Ectodermal cell (in vitro differentiated cells): ENCODE results near the gene RSL1D1.
"Not testable (repeated sequence)": the region's sequence is repeated elsewhere in the genome, so short reads cannot be mapped to it uniquely, and the experiment has no call there.

Source experiments
- H3K27ac ChIP-seq: 2 replicates; pipeline ENCODE4 v1.7.0; 2013; ENCODE audit warnings: mild to moderate bottlenecking, low read depth, low read length; ENCODE audit not compliant: insufficient read depth, poor library complexity, severe bottlenecking
- H3K27me3 ChIP-seq: 2 replicates; pipeline ENCODE4 v1.7.0; 2013; ENCODE audit warnings: mild to moderate bottlenecking, low read length; ENCODE audit not compliant: insufficient read depth, control insufficient read depth, poor library complexity, severe bottlenecking
- H3K36me3 ChIP-seq: one replicate; pipeline ENCODE4 v1.7.0; 2013; ENCODE audit warnings: low read length; ENCODE audit not compliant: control insufficient read depth, insufficient read depth
- H3K4me1 ChIP-seq: one replicate; pipeline ENCODE4 v1.7.0; 2013; ENCODE audit warnings: low read length; ENCODE audit not compliant: control insufficient read depth, insufficient read depth
- H3K4me3 ChIP-seq: 2 replicates; pipeline ENCODE4 v1.7.0; 2013; ENCODE audit warnings: low read depth, low read length, control low read depth; ENCODE audit not compliant: insufficient read depth
- H3K9me3 ChIP-seq: 2 replicates; pipeline ENCODE4 v1.7.0; 2013; ENCODE audit warnings: mild to moderate bottlenecking, low read length, moderate library complexity; ENCODE audit not compliant: control insufficient read depth
- WGBS, 2 experiments: methylation state at CpG; one replicate each; pipeline ENCODE4 v1.1.7; 2013; ENCODE audit warnings: missing lambda C conversion rate in 2 of 2; 5-methylcytosine and 5-hydroxymethylcytosine counted together

The RSL1D1 gene

DNA sequence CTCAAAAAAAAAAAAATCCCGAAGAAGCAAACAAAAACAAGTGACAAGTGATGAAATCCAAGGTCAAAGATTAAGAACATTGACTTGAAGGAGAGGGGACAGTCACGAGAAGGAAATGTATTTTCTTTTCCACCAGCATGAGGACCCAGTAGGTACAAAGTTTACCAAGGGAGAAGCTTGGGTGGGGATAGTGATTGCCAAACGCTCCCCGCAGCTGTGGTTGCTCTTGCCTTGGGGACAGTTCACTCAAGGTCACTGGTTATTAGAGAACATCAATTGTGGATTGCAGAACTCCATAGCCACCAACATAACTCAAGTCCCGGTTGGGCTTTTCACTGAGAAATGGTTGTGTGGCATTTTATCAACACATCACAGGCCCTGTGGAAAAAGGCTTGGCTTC lies 27.0 kb downstream of the RSL1D1 start:
- H3K4me1 ChIP-seq = no peaks in the 10 kb centered on the region
- 87 to 93% methylated on average over 5 of the region's 5 CpGs for WGBS, 2 experiments
- no peaks in the 10 kb centered on the region for H3K9me3 ChIP-seq
- no peak overlapping the region for H3K4me3 ChIP-seq
- H3K27me3 ChIP-seq = no peaks in the 10 kb centered on the region
- H3K27ac ChIP-seq = no peak overlapping the region
- H3K36me3 ChIP-seq = no peaks in the 10 kb centered on the region

DNA sequence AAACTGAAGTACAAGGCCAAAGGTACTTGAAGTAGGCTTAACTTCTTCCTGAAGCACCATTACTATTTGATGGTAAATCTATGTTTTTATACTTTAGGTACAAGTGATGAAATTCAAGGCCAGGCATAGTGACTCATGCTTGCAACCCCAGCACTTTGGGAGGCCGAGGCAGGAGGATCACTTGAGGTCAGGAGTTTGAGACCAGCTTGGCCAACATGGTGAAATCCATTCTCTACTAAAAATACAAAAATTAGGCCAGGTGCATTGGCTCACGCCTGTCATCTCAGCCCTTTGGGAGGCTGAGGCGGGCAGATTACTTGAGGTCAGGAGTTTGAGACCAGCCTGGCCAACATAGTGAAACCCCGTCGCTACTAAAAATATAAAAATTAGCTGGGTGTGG lies 27.7 kb downstream of the RSL1D1 start:
- 92 to 98% methylated on average over 5 of the region's 5 CpGs for WGBS, 2 experiments
- not testable (repeated sequence) for H3K4me1 ChIP-seq

DNA sequence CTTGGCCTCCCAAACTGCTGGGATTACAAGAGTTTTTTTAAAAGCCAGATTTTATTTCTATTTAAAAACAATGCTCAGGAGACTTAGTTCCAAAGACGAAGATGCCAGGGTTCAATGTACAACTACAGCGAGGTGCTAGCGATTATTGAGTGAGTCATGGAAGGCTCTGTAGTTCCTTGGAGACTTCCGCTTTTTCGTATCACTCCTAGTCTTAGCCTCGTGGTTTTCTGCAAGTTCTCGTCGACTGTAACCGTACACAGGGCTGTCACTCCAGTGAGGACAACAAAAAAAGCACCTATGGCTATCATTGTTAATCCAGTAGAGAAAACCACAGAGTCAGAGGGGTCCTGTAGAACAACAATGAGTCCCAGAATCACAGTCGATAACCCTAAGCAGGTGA lies 31.5 kb downstream of the RSL1D1 start:
- 95 to 96% methylated on average over 10 of the region's 10 CpGs for WGBS, 2 experiments
- Histone ChIP-seq H3K9me3 (no peaks in the 10 kb centered on the region), H3K27me3 (no peaks in the 10 kb centered on the region), H3K4me1 (no peaks in the 10 kb centered on the region), H3K4me3 (no peak overlapping the region), H3K36me3 (no peaks in the 10 kb centered on the region), H3K27ac (no peak overlapping the region)

More for the DNA sequence above, 27.7 kb downstream of the RSL1D1 start:
- not testable (repeated sequence) for H3K27me3 ChIP-seq, H3K36me3 ChIP-seq, H3K27ac ChIP-seq, H3K9me3 ChIP-seq, H3K4me3 ChIP-seq

DNA sequence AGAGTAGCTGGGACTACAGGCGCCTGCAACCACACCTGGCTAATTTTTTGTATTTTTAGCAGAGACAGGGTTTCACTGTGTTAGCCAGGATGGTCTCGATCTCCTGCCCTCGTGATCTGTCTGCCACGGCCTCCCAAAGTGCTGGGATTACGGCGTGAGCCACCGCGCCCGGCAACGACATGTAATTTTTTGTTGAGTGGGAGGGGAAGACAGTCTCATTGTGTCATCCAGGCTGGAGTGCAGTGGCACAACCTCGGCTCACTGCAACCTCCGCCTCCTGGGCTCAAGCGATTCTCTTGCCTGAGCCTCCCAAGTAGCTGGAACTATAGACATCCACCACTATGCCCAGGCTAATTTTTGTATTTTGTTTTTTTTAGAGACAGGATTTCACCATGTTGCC lies 32.4 kb downstream of the RSL1D1 start:
- H3K9me3 ChIP-seq, H3K27ac ChIP-seq, H3K4me3 ChIP-seq, H3K4me1 ChIP-seq, H3K27me3 ChIP-seq, H3K36me3 ChIP-seq: not testable (repeated sequence)
- WGBS, 2 experiments = 91 to 92% methylated on average over 13 of the region's 13 CpGs

DNA sequence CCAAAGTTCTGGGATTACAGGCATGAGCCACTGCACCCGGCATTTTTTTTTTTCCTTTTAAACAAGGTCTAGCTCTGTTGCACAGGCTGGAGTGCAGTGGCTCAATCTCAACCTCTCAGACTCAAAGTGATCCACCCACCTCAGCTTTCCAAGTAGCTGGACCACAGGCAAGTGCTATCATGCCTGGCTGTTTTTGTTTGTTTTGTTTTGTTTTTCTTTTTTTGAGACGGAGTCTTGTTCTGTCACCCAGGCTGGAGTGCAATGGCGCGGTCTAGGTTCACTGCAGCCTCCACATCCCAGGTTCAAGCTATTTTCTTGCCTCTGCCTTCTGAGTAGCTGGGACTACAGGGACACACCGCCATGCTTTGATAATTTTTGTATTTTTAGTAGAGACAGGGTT lies 35.2 kb downstream of the RSL1D1 start:
- 71 to 76% methylated on average over 5 of the region's 5 CpGs for WGBS, 2 experiments
- no peaks in the 10 kb centered on the region for H3K27me3 ChIP-seq
- H3K4me3 ChIP-seq = no peak overlapping the region
- no peak overlapping the region for H3K27ac ChIP-seq
- H3K4me1 ChIP-seq = no peaks in the 10 kb centered on the region
- no peaks in the 10 kb centered on the region for H3K9me3 ChIP-seq
- H3K36me3 ChIP-seq = no peaks in the 10 kb centered on the region

DNA sequence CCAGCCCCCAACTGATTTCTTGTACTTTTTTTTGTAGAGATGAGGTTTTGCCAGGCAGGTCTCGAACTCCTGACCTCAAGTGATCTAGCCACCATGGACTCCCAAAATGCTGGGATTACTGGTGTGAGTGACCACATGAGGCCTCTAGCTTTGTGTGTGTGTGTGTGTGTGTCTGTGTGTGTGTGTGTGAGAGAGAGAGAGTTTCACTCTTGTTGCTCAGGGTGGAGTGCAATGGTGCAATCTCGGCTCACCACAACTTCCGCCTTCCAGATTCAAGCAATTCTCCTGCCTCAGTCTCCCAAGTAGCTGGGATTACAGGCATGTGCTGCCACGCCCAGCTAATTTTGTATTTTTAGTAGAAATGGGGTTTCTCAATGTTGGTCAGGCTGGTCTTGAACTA lies 36.5 kb downstream of the RSL1D1 start:
- not testable (repeated sequence) for H3K4me1 ChIP-seq, H3K36me3 ChIP-seq
- WGBS, 2 experiments = 94% methylated on average over 4 of the region's 4 CpGs

DNA sequence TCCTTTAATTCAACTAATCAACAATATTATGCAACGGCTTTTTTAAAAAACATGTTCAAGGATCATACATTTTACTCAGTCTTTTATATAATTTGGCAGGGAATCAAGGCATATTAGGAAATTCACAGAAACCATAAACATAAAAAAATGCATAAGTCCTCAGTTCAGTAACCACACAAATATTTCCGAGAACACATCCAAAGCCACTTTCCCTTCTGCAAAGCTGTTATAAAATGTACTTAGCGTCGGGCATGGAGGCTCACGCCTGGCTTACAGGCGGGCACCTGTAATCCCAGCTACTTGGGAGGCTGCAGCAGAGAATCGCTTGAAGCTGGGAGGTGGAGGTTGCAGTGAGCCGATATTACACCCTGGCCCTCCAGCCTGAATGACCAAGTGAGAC lies 44.6 kb downstream of the RSL1D1 start:
- Histone ChIP-seq H3K36me3 (no peaks in the 10 kb centered on the region), H3K27ac (no peak overlapping the region), H3K27me3 (no peaks in the 10 kb centered on the region), H3K9me3 (no peaks in the 10 kb centered on the region), H3K4me3 (no peak overlapping the region), H3K4me1 (no peaks in the 10 kb centered on the region)
- WGBS, 2 experiments = 95% methylated on average over 8 of the region's 8 CpGs

More for the DNA sequence above, 36.5 kb downstream of the RSL1D1 start:
- not testable (repeated sequence) for H3K4me3 ChIP-seq, H3K27me3 ChIP-seq, H3K9me3 ChIP-seq, H3K27ac ChIP-seq

- WGBS, 2 experiments = 86 to 90% methylated on average over 3 of the region's 3 CpGs
- Histone ChIP-seq H3K4me3 (no peak overlapping the region), H3K27ac (no peak overlapping the region), H3K27me3 (no peaks in the 10 kb centered on the region), H3K4me1 (no peaks in the 10 kb centered on the region), H3K36me3 (no peaks in the 10 kb centered on the region), H3K9me3 (no peaks in the 10 kb centered on the region)
Measured at GRCh38 chr16:11805556-11805955, 45.8 kb downstream of the RSL1D1 start.

- no peaks in the 10 kb centered on the region for H3K36me3 ChIP-seq
- H3K4me3 ChIP-seq = no peak overlapping the region
- H3K27ac ChIP-seq = no peak overlapping the region
- no peaks in the 10 kb centered on the region for H3K27me3 ChIP-seq
- no peaks in the 10 kb centered on the region for H3K9me3 ChIP-seq
- 70 to 84% methylated on average over 3 of the region's 3 CpGs for WGBS, 2 experiments
- peaks cover 12% of the 10 kb centered on the region for H3K4me1 ChIP-seq
Measured at GRCh38 chr16:11801481-11802021, 49.8 kb downstream of the RSL1D1 start.

GRCh38 chr16:11800382-11800718 lies 51.0 kb downstream of the RSL1D1 start:
- Histone ChIP-seq H3K4me3 (no peak overlapping the region), H3K27ac (no peak overlapping the region), H3K9me3 (no peaks in the 10 kb centered on the region), H3K27me3 (no peaks in the 10 kb centered on the region), H3K36me3 (no peaks in the 10 kb centered on the region), H3K4me1 (peaks cover 12% of the 10 kb centered on the region)
- WGBS, 2 experiments = 96 to 100% methylated on average over 3 of the region's 3 CpGs
